ENCODE measurements around the gene UGT1A7. TPM values are rescaled to one million over a fixed set of nuclear protein-coding genes. Genes with fewer than 3 reads are reported as not detected.

The UGT1A7 gene
- total RNA-seq, 1 donor from 2014 or later = not detected

DNA sequence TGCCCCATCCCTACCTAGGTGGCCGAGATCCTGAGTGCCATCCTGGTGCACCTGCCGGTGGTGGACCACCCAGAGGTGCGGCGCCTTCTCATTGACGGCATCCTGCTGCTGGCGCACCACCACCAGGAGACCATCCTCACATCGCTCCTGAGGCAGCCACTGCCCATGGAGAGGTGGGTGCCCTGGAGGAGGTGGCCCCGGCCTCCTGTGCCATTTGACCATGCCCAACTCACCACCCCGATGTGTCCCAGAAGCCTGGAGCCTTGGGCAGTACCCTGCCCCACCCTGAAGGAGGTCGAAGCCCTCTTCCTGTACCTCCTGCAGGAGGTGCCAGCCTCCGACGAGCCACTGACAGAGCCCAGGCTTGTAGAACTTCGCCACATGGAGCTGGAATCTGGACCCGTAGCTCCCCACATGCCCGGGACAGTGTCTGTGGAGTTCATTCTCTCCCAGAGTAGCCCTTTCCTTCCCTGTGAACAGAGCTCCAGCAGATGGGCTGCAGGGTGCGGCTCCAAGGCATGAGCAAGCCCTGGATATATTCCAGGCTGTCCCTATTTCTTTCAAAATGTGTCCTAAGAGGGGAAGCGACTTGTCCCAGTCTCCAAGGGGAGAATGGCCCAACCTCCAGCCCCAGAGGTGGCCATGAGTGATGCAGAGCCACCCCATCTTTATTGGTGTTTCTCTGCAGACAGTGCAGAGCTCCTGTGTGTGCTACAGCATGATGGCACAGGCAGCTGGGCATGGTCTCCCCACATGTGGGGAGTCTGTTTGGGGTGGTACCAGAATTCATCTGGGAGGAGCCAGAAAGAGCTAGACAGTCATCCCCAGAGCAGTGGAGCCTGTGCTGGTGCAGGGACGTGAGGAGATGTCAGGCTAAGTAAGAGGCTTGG is 138.4 kb downstream of the UGT1A7 start:
- TF ChIP-seq, protein P1, sequence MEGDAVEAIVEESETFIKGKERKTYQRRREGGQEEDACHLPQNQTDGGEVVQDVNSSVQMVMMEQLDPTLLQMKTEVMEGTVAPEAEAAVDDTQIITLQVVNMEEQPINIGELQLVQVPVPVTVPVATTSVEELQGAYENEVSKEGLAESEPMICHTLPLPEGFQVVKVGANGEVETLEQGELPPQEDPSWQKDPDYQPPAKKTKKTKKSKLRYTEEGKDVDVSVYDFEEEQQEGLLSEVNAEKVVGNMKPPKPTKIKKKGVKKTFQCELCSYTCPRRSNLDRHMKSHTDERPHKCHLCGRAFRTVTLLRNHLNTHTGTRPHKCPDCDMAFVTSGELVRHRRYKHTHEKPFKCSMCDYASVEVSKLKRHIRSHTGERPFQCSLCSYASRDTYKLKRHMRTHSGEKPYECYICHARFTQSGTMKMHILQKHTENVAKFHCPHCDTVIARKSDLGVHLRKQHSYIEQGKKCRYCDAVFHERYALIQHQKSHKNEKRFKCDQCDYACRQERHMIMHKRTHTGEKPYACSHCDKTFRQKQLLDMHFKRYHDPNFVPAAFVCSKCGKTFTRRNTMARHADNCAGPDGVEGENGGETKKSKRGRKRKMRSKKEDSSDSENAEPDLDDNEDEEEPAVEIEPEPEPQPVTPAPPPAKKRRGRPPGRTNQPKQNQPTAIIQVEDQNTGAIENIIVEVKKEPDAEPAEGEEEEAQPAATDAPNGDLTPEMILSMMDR (IDR thresholded peaks at IDR 0.05; ENCODE audit: unreplicated experiment) = no peak
- no peaks in the 10 kb centered on the region for H3K9me3 Mint-ChIP-seq (ENCODE audit: low read depth)
- no peak overlapping the region for H3K4me3 Mint-ChIP-seq (ENCODE audit: low read depth)
- H3K4me1 Mint-ChIP-seq (ENCODE audit: low read depth) = no peaks in the 10 kb centered on the region
- H3K36me3 Mint-ChIP-seq (ENCODE audit: insufficient read depth) = no peaks in the 10 kb centered on the region
- no peaks in the 10 kb centered on the region for H3K27me3 Mint-ChIP-seq
- no peak for DNase-seq (ENCODE audit: low spot score, unreplicated experiment)
- H3K27ac Mint-ChIP-seq = no peak overlapping the region

DNA sequence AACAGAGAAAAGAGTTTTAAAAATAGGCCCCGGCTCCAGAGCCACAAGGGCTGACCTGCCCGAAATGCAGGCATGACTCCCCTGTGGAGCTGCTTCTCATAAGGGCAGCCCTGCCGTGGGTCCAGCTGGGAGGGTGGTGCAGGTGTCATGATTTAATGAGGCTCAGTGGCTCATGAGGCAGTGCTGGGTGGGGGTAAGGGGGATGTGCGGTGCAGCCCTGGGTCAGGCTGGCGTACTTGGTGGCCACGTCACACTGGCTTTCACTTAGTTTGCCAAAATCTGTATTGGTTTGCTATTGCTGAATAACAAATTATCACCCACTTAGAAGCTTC is 139.0 kb downstream of the UGT1A7 start:
- H3K27me3 Mint-ChIP-seq = peaks cover 2% of the 10 kb centered on the region
- H3K27ac Mint-ChIP-seq = no peak overlapping the region
- TF ChIP-seq, protein P1 (IDR thresholded peaks at IDR 0.05; ENCODE audit: unreplicated experiment) = no peak
- no peak overlapping the region for H3K4me3 Mint-ChIP-seq (ENCODE audit: low read depth)
- no peaks in the 10 kb centered on the region for H3K9me3 Mint-ChIP-seq (ENCODE audit: low read depth)
- no peak for DNase-seq (ENCODE audit: low spot score, unreplicated experiment)
- peaks cover 1% of the 10 kb centered on the region for H3K36me3 Mint-ChIP-seq (ENCODE audit: insufficient read depth)
- no peaks in the 10 kb centered on the region for H3K4me1 Mint-ChIP-seq (ENCODE audit: low read depth)

DNA sequence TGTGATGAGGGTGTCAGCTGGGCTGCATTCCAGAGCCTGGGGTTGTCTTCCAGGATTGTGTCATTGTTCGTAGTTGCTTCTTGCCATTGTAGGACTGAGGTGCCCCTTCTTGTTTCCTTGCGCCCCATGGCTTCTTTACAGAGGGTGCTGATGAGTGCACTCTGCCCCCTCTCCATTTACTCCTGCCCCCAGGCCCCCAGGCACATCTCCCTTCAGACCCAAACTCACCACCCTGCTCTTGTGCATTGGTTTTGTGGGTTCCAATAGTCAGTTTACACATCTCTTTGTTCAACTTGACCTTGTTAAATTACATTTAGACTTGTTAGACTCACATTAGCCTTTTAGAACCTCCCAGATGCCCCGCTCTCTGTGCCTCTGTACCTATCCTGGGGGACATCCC is 139.5 kb downstream of the UGT1A7 start:
- no peaks in the 10 kb centered on the region for H3K4me1 Mint-ChIP-seq (ENCODE audit: low read depth)
- H3K4me3 Mint-ChIP-seq (ENCODE audit: low read depth) = no peak overlapping the region
- H3K27ac Mint-ChIP-seq = no peak overlapping the region
- H3K9me3 Mint-ChIP-seq (ENCODE audit: low read depth) = peaks cover under 1% of the 10 kb centered on the region
- H3K27me3 Mint-ChIP-seq = peaks cover 2% of the 10 kb centered on the region
- peaks cover 1% of the 10 kb centered on the region for H3K36me3 Mint-ChIP-seq (ENCODE audit: insufficient read depth)
- no peak for DNase-seq (ENCODE audit: low spot score, unreplicated experiment)
- TF ChIP-seq, protein P1 (IDR thresholded peaks at IDR 0.05; ENCODE audit: unreplicated experiment) = no peak

DNA sequence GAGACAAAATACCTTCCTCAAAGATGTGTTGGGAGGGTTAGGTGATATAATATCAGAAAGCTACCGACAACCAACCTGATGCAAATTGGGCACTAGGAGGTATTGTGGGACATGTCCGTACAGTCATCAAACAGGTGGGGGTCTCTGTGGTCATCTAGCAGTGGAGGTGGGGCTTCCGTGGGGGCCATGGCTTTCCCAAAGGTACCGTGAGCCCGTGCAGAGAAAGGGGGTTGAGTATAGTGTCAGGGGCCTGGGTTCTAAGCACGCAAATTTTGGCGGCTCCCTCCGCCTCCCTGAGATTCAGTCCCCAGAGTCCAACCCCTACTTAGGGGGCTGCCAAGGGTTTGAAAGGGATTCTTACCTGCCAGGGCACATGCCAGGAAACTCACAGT is 140.0 kb downstream of the UGT1A7 start:
- Mint-ChIP-seq H3K4me1 (ENCODE audit: low read depth) (no peaks in the 10 kb centered on the region), H3K9me3 (ENCODE audit: low read depth) (peaks cover 3% of the 10 kb centered on the region), H3K4me3 (ENCODE audit: low read depth) (no peak overlapping the region), H3K27me3 (peaks cover 2% of the 10 kb centered on the region), H3K36me3 (ENCODE audit: insufficient read depth) (peaks cover 1% of the 10 kb centered on the region), H3K27ac (no peak overlapping the region)
- TF ChIP-seq, protein P1 (IDR thresholded peaks at IDR 0.05; ENCODE audit: unreplicated experiment) = no peak
- no peak for DNase-seq (ENCODE audit: low spot score, unreplicated experiment)

DNA sequence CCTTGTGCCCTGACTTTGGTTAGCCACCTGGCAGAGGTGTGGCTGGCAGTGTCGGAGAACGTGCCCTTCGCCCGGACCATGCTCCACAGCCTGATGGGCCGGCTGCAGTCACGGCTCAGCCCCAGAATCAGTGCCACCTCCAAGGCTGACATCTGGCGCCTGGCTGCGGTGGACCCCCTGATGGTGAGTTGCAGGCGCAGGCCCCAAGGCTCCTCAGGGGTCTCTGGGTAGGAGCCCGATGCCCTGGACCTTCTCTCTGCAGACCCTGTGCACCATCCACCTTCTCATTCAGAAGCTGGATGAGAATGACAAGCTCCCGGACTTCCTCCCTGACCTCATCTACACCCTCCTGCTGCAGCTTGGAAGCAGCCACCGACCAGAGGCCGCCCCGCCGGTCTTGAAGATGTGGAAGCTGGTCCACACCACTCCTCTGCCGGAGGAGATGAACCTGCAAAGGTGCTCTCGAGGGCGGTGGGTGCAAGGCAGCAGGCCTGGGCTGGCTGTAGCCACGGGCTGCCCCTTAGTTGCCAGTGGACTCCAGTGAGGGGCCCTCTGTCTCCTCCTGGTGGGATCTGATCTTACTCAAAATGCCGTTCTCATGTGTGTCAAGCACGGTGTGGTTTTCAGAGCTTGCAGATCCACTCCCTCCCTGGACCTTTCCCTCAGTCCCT is 140.5 kb downstream of the UGT1A7 start:
- Mint-ChIP-seq H3K4me1 (ENCODE audit: low read depth) (no peaks in the 10 kb centered on the region), H3K27me3 (peaks cover 2% of the 10 kb centered on the region), H3K9me3 (ENCODE audit: low read depth) (peaks cover 3% of the 10 kb centered on the region), H3K36me3 (ENCODE audit: insufficient read depth) (peaks cover 1% of the 10 kb centered on the region), H3K27ac (no peak overlapping the region), H3K4me3 (ENCODE audit: low read depth) (no peak overlapping the region)
- DNase-seq (ENCODE audit: low spot score, unreplicated experiment) = no peak
- TF ChIP-seq, protein P1 (IDR thresholded peaks at IDR 0.05; ENCODE audit: unreplicated experiment) = no peak

Other genes with a start within 250 kb of the UGT1A7 start
- gene USP40, start 115.1 kb upstream of the UGT1A7 start, total RNA-seq = 36.9 and 38.3 TPM in 2 replicates
- gene UGT1A8, start 64.3 kb upstream of the UGT1A7 start, total RNA-seq = not detected in 2 replicates
- gene UGT1A10, start 45.5 kb upstream of the UGT1A7 start, total RNA-seq = not detected in 2 replicates
- not detected in 2 replicates for gene UGT1A9, start 10.0 kb upstream of the UGT1A7 start, total RNA-seq
- gene UGT1A6, start 11.0 kb downstream of the UGT1A7 start, total RNA-seq = not detected in 2 replicates
- gene UGT1A5, start 31.0 kb downstream of the UGT1A7 start, total RNA-seq = not detected in 2 replicates
- gene UGT1A4, start 36.8 kb downstream of the UGT1A7 start, total RNA-seq = not detected in 2 replicates
- not detected in 2 replicates for gene UGT1A3, start 47.1 kb downstream of the UGT1A7 start, total RNA-seq
- not detected in 2 replicates for gene UGT1A1, start 78.4 kb downstream of the UGT1A7 start, total RNA-seq
- gene MROH2A, start 96.4 kb downstream of the UGT1A7 start, total RNA-seq = not detected in 2 replicates
- gene HJURP, start 172.6 kb downstream of the UGT1A7 start, total RNA-seq = 22.0 and 23.1 TPM in 2 replicates
- gene TRPM8, start 235.5 kb downstream of the UGT1A7 start, total RNA-seq = not detected in 2 replicates

All from progenitor cell of endocrine pancreas (in vitro differentiated cells).